ENCODE data around the gene MED8. TPM values are rescaled to one million over a fixed set of nuclear protein-coding genes. Genes with fewer than 3 reads are reported as not detected.

The MED8 gene
- total and polyA plus RNA-seq, 2 of the 13 experiments (the other 11 are each of a cell fraction or from before 2014, with no cell fraction given), result 16.9 to 77.4 TPM

DNA sequence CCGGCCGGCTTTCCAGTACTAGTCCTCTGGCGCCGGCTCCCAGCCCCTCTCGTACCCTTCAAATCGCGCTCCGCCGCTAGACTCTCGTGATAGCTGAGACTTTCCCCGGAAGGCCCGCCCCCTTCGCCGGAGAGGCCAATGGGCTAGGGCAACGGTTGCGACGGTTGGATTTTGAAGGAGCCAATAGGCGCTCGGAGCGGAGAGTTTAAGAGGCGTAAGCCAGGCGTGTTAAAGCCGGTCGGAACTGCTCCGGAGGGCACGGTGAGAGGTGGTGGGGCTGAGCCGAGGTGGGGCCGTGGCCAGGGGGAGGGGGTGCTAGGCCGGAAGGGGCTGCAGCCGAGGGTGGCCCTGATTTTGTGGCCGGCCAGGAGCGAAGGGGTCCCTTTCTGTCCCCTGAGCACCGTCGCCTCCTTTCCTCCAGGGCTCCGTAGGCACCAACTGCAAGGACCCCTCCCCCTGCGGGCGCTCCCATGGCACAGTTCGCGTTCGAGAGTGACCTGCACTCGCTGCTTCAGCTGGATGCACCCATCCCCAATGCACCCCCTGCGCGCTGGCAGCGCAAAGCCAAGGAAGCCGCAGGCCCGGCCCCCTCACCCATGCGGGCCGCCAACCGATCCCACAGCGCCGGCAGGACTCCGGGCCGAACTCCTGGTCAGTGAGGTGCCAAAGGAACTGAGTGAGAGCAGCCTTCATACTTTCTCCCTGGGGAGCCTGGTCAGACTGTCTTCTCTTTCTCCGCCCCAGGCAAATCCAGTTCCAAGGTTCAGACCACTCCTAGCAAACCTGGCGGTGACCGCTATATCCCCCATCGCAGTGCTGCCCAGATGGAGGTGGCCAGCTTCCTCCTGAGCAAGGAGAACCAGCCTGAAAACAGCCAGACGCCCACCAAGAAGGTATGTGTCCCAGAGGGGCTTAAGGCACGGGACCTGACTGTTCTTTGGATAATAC is 30.6 kb downstream of the MED8 start, which contains the start of gene CDC20 (continued):
- TF ChIP-seq, protein P1, sequence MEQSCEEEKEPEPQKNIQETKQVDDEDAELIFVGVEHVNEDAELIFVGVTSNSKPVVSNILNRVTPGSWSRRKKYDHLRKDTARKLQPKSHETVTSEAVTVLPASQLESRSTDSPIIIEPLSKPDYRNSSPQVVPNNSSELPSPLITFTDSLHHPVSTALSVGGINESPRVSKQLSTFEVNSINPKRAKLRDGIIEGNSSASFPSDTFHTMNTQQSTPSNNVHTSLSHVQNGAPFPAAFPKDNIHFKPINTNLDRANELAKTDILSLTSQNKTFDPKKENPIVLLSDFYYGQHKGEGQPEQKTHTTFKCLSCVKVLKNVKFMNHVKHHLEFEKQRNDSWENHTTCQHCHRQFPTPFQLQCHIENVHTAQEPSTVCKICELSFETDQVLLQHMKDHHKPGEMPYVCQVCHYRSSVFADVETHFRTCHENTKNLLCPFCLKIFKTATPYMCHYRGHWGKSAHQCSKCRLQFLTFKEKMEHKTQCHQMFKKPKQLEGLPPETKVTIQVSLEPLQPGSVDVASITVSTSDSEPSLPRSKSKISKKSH (CRISPR knock-in tag; IDR thresholded peaks at IDR 0.05; ENCODE audit: borderline replicate concordance), result no peak
- TF ChIP-seq, protein P2, sequence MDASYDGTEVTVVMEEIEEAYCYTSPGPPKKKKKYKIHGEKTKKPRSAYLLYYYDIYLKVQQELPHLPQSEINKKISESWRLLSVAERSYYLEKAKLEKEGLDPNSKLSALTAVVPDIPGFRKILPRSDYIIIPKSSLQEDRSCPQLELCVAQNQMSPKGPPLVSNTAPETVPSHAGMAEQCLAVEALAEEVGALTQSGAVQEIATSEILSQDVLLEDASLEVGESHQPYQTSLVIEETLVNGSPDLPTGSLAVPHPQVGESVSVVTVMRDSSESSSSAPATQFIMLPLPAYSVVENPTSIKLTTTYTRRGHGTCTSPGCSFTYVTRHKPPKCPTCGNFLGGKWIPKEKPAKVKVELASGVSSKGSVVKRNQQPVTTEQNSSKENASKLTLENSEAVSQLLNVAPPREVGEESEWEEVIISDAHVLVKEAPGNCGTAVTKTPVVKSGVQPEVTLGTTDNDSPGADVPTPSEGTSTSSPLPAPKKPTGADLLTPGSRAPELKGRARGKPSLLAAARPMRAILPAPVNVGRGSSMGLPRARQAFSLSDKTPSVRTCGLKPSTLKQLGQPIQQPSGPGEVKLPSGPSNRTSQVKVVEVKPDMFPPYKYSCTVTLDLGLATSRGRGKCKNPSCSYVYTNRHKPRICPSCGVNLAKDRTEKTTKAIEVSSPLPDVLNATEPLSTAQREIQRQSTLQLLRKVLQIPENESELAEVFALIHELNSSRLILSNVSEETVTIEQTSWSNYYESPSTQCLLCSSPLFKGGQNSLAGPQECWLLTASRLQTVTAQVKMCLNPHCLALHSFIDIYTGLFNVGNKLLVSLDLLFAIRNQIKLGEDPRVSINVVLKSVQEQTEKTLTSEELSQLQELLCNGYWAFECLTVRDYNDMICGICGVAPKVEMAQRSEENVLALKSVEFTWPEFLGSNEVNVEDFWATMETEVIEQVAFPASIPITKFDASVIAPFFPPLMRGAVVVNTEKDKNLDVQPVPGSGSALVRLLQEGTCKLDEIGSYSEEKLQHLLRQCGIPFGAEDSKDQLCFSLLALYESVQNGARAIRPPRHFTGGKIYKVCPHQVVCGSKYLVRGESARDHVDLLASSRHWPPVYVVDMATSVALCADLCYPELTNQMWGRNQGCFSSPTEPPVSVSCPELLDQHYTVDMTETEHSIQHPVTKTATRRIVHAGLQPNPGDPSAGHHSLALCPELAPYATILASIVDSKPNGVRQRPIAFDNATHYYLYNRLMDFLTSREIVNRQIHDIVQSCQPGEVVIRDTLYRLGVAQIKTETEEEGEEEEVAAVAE (CRISPR knock-in tag; IDR thresholded peaks at IDR 0.05; ENCODE audit: borderline replicate concordance), result peak; percentile 68; the same call in 1 of the 2 replicates
- no peak for TF ChIP-seq BHLHE40 (IDR thresholded peaks at IDR 0.05; ENCODE audit: low read length)

Measured in HepG2 (cell line).